Fibroblast of pulmonary artery (primary cell): ENCODE results near the gene NACC1.

Experiments used
- DNase-seq: peaks from one replicate; pipeline ENCODE4 v3.0.0-alpha.2; 2010; ENCODE audit warnings: low read depth
- H3K4me3 ChIP-seq: replicated peaks from 2 replicates; pipeline ENCODE4 v1.5.1; 2011; ENCODE audit warnings: low read depth, mild to moderate bottlenecking, control low read depth, low read length, moderate library complexity
- CTCF ChIP-seq: IDR thresholded peaks from 2 replicates; pipeline ENCODE4 v1.5.1; 2011; ENCODE audit warnings: mild to moderate bottlenecking, control low read depth, low read length, inconsistent platforms; ENCODE audit errors: missing control alignments

NACC1 gene

GRCh38 chr19:13154241-13154778 lies 36.2 kb downstream of the NACC1 start:
- peak overlapping the region; percentile 65 for H3K4me3 ChIP-seq
- TF ChIP-seq CTCF = no peak
- DNase-seq = peak; percentile 96

GRCh38 chr19:13154911-13155471 lies 36.9 kb downstream of the NACC1 start:
- H3K4me3 ChIP-seq = peak overlapping the region; percentile 65
- DNase-seq = peak; percentile 81
- peak; percentile 33 for TF ChIP-seq CTCF

- H3K4me3 ChIP-seq = peak overlapping the region; percentile 65
- no peak for TF ChIP-seq CTCF
- peak; percentile 90 for DNase-seq
These were observed 37.7 kb downstream of the NACC1 start for GRCh38 chr19:13155472-13156359.

- no peak for TF ChIP-seq CTCF
- no peak overlapping the region for H3K4me3 ChIP-seq
- DNase-seq = no peak
These were observed 41.6 kb downstream of the NACC1 start for GRCh38 chr19:13159713-13160112.

- no peak for DNase-seq
- H3K4me3 ChIP-seq = no peak overlapping the region
- no peak for TF ChIP-seq CTCF
These were observed 42.5 kb downstream of the NACC1 start for GRCh38 chr19:13160557-13160956.

GRCh38 chr19:13162724-13163608 lies 44.9 kb downstream of the NACC1 start:
- no peak for TF ChIP-seq CTCF
- peak; percentile 99 for DNase-seq
- peak overlapping the region; percentile 45 for H3K4me3 ChIP-seq
